Stomach smooth muscle (tissue), 2 donors: ENCODE results near the gene CCNH.

Experiments used
- H3K27ac ChIP-seq: one replicate; pipeline ENCODE4 v1.7.0; 2013; ENCODE audit warnings: mild to moderate bottlenecking, low read length, inconsistent platforms
- H3K27me3 ChIP-seq, 2 donors: one replicate each; pipeline ENCODE4 v1.7.0; 2013; ENCODE audit warnings: low read length in 2 of 2; ENCODE audit not compliant: insufficient read depth in 2 of 2, control insufficient read depth in 1 of 2
- H3K36me3 ChIP-seq, 2 donors: one replicate each; pipeline ENCODE4 v1.7.0; 2013; ENCODE audit warnings: low read length in 2 of 2; ENCODE audit not compliant: control insufficient read depth in 2 of 2, insufficient read depth in 2 of 2
- H3K4me1 ChIP-seq: one replicate; pipeline ENCODE4 v1.7.0; 2013; ENCODE audit warnings: low read length; ENCODE audit not compliant: control insufficient read depth, insufficient read depth
- H3K4me3 ChIP-seq, 2 donors: one replicate each; pipeline ENCODE4 v1.7.0; 2013; ENCODE audit warnings: low read length in 2 of 2
- H3K9ac ChIP-seq, 2 donors: one replicate each; pipeline ENCODE4 v1.7.0; 2013; ENCODE audit warnings: low read length in 2 of 2, mild to moderate bottlenecking in 1 of 2
- H3K9me3 ChIP-seq, 2 donors: one replicate each; pipeline ENCODE4 v1.7.0; 2013; ENCODE audit warnings: low read length in 2 of 2; ENCODE audit not compliant: control insufficient read depth in 2 of 2
- donor health status: healthy.
- donor health status: Pancreatic carcinoma.

CCNH gene

DNA sequence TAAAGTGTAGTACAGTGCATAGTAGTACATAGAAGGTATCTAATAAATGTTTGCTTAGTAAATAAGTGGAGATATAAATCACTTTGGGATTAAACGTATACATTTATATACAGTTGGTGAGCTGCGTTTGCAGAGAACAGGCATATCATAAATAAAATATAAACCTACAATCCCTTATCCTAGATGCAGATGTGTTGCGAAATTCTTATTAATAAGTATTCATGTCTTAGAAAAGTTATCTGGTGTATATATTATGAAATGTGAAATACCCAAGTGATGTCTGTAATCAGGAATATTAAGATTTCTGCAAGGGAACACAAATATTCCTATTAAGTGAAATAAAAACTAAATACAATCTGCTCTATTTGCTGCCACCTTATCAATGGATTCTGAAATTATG is 8.8 kb downstream of the CCNH start:
- H3K4me3 ChIP-seq: no peak overlapping the region
- H3K9me3 ChIP-seq: no peaks in the 10 kb centered on the region
- H3K9ac ChIP-seq: no peak overlapping the region
- H3K27me3 ChIP-seq: no peaks in the 10 kb centered on the region
- no peaks in the 10 kb centered on the region for H3K4me1 ChIP-seq
- H3K27ac ChIP-seq: no peak overlapping the region
- H3K36me3 ChIP-seq: peaks cover 18 to 49% of the 10 kb centered on the region in 2 donors

DNA sequence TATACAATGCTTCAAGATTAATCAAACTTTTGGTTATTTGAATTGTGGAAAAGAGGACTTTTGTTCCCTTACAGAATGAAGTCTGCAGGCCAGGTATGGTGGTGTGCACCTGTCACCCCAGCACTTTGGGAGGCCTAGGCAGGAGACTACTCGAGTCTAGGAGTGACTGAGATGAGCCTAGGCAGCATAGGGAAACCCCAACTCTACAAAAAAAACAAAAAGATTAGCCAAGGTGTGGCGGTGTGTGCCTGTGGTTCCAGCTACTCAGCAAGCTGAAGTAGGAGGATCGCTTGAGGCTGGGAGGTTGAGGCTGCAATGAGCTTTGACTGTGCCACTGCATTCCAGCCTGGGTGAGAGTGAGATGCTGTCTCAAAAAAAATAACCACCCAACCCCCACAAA is 9.3 kb downstream of the CCNH start:
- H3K4me1 ChIP-seq: no peaks in the 10 kb centered on the region
- H3K27me3 ChIP-seq: no peaks in the 10 kb centered on the region
- no peak overlapping the region for H3K4me3 ChIP-seq
- H3K9me3 ChIP-seq: no peaks in the 10 kb centered on the region
- H3K9ac ChIP-seq: no peak overlapping the region
- no peak overlapping the region for H3K27ac ChIP-seq
- H3K36me3 ChIP-seq: peaks cover 19 to 48% of the 10 kb centered on the region in 2 donors

DNA sequence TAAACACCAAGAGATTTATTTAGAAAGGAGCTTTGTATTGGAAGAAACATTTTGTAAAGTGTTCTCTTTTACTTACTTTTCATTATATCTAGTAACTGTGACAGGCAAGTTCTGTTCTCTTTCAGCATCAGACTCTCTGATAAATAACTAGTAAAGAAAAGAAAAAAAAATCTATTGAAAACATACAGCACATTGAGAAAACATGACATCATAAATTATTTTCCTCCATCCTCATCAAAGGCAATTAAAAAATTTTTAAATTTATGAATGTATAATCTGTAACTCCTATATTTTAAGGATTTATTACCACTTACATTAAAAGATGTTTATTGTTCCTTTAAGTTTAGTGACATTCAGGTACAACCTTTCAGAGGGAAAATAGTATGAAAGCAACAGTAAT is 11.1 kb downstream of the CCNH start:
- no peak overlapping the region for H3K27ac ChIP-seq
- H3K9ac ChIP-seq: no peak overlapping the region
- H3K27me3 ChIP-seq: no peaks in the 10 kb centered on the region
- H3K4me3 ChIP-seq: no peak overlapping the region
- peaks cover 24 to 43% of the 10 kb centered on the region in 2 donors for H3K36me3 ChIP-seq
- H3K4me1 ChIP-seq: no peaks in the 10 kb centered on the region
- no peaks in the 10 kb centered on the region for H3K9me3 ChIP-seq

DNA sequence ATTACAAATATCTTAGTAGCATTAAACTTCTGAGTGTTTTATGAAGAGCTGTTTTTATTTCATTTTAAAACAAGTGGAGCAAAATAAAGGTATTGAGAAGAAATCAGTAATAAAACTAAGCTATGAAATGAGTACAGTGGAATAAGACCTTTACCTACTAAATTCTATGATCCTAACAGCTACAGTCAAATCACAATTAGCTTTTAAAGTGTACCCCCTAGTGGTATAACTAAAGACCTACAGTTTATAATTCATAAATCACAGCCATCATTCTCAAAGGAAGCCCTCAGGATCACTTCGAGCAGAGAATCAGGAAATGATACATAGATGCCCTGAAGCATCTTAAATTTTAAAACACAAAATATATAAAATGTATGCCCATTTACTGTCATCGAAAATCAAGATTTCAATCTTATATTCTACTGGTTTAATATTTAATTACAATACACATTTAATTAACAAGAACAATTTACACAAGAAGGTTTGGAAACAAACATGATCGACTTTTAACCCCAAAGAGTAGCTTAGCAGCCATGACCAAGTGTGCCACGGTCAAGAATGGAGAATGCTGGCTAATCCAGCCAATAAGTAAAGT is 12.3 kb downstream of the CCNH start:
- no peaks in the 10 kb centered on the region for H3K9me3 ChIP-seq
- no peak overlapping the region for H3K4me3 ChIP-seq
- H3K9ac ChIP-seq: no peak overlapping the region
- H3K27ac ChIP-seq: no peak overlapping the region
- H3K27me3 ChIP-seq: no peaks in the 10 kb centered on the region
- H3K4me1 ChIP-seq: no peaks in the 10 kb centered on the region
- H3K36me3 ChIP-seq: peaks cover 24 to 42% of the 10 kb centered on the region in 2 donors

DNA sequence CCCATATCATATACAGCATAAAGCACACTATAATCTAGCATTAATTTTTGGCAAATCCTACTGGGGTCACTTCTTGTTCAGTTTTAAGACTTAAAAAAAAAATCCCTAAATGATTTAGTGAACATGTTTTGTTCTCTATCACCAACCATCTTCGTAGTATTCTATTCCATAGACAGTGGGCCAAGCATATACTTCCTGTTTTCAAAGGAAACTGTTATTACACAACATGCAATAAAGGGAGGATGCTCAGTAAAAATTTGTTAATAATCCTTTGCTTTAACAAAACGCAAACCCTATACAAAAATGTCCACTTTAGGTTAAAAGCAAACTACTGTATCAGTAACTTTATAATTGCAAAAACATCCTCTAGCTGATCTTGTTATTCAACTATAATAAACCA is 13.0 kb downstream of the CCNH start:
- no peaks in the 10 kb centered on the region for H3K4me1 ChIP-seq
- H3K27me3 ChIP-seq: no peaks in the 10 kb centered on the region
- no peak overlapping the region for H3K9ac ChIP-seq
- no peak overlapping the region for H3K4me3 ChIP-seq
- peaks cover 24 to 41% of the 10 kb centered on the region in 2 donors for H3K36me3 ChIP-seq
- no peak overlapping the region for H3K27ac ChIP-seq
- H3K9me3 ChIP-seq: no peaks in the 10 kb centered on the region

DNA sequence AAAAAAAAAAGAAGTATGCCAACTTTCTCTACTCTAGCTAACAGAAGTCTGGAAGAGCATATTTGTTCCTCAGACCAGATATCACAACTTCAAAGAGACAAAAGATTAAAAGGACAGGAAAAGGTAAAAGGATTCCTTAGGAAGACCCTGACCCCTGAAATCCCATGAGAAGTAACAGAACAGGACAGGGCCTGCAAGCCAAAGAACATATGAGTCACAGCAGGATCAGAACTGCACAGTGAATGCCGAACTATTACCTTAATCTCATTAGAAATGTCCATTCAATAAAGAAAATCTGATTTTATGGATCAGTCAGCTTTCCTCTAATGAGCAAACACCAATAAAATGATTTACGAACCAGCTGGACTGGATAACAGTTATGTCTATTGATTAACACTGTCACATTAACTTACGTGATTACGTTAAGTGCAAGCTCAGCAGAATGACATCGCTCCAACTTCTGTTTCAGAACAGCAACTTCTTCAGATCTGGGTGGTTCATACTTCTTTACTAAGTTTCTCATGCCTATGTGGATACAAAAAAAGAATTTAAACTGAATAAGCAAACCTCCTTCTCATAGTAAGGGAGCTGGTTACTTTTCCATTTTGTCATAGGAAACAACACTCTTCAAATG is 13.6 kb downstream of the CCNH start:
- Histone ChIP-seq H3K4me1 (no peaks in the 10 kb centered on the region), H3K9ac (no peak overlapping the region), H3K36me3 (peaks cover 24 to 35% of the 10 kb centered on the region in 2 donors), H3K27me3 (no peaks in the 10 kb centered on the region), H3K9me3 (no peaks in the 10 kb centered on the region), H3K4me3 (no peak overlapping the region), H3K27ac (no peak overlapping the region)

DNA sequence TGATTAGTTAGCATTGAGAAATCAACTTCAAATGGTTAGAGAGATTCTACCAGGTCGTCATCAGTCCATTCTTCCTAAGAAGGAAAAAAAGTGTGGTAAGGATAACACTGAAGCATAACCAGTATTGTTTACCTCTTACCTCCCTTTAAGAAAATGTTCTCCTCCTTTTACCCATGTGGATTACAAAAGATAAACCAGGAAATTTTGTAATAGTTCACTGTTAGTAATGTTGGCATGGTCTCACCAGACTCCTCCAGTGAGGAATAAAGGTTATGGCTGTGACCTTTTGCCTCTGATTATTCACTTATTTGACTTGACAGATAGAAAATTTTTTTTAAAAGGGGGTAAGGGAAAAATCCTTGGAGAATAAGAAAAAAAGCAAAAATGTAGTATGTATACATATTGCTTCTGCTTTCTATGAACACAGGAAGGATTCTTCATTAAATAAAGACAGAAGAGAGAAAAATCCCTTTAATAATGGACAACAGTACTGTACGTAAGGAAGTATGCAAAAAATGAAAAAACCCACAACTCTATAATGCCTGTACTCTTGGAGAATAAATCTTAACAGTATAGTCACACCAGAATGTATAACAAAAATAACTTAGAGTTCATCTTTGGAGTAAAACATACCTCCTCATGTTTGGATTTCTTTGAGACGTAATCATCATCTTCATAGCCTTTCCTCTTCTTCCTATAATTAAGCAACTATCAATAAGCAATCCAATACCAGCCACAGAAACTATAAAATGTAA is 18.1 kb downstream of the CCNH start:
- Histone ChIP-seq H3K9ac (no peak overlapping the region), H3K36me3 (peaks cover 30 to 51% of the 10 kb centered on the region in 2 donors), H3K27me3 (no peaks in the 10 kb centered on the region), H3K4me1 (no peaks in the 10 kb centered on the region), H3K9me3 (no peaks in the 10 kb centered on the region), H3K4me3 (no peak overlapping the region), H3K27ac (no peak overlapping the region)

DNA sequence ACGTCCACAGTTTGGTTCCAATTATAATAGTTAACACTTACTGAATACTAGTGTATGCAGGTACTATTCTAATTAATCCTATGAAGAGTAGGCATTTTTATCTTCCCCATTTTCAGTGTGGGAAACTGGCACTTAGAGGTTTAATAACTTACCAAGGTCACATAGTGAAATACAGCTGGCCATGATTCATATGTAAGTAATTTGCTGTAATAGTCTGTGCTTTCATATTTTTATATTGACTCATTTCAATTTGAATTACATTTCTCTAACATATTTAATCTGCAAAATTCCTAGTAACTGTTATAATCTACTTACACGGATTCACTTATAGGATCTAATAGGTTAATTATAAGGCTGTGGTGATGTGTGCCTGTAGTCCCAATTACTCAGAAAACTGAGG is 19.4 kb downstream of the CCNH start:
- Histone ChIP-seq H3K27ac (no peak overlapping the region), H3K4me3 (no peak overlapping the region), H3K27me3 (no peaks in the 10 kb centered on the region), H3K9me3 (no peaks in the 10 kb centered on the region), H3K4me1 (no peaks in the 10 kb centered on the region), H3K36me3 (peaks cover 29 to 40% of the 10 kb centered on the region in 2 donors), H3K9ac (no peak overlapping the region)

DNA sequence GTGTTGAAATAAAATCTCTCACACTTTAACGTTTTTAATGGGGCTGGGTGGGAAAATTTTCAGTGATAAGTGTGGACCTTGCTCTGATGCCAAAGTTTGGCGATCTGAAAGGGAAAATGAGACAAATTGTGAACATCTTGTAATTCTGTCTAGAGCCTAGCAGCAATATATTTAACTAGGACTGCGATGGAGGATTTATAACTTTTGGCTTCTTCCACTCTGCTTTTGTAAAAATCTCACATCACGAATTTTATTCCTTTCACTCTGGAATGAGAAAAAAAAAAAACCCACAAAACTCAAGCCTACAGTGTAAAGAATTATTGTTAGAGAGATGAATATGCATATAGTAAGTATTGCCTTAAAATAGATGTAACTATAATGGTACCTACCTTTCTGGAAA is 19.9 kb downstream of the CCNH start:
- Histone ChIP-seq H3K4me1 (no peaks in the 10 kb centered on the region), H3K27ac (no peak overlapping the region), H3K4me3 (no peak overlapping the region), H3K9me3 (no peaks in the 10 kb centered on the region), H3K36me3 (peaks cover 26 to 38% of the 10 kb centered on the region in 2 donors), H3K9ac (no peak overlapping the region), H3K27me3 (no peaks in the 10 kb centered on the region)

DNA sequence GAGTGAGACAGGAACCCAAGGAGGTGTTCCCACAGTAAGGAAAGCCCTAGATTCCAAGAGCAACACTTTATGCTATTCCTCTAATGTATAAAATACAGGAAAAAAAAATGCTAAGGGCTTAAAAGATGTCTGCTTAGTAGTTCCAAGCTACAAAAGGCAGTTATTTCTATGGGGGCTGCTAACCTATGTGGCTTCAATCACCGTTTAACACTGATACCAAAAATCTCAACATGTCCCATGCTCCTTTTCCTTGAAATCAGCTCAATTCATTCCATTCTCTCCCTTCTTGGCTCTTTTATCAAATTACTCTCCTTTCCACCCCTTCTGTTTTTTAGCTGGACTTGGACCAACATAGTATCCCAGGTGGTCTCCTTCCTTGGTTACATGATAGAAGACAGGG is 20.6 kb downstream of the CCNH start:
- Histone ChIP-seq H3K27ac (no peak overlapping the region), H3K9me3 (no peaks in the 10 kb centered on the region), H3K27me3 (no peaks in the 10 kb centered on the region), H3K4me3 (no peak overlapping the region), H3K36me3 (peaks cover 24 to 39% of the 10 kb centered on the region in 2 donors), H3K9ac (no peak overlapping the region), H3K4me1 (no peaks in the 10 kb centered on the region)
